Stomach (tissue), 9 donors: ENCODE results near the gene SLC10A4. TPM values are rescaled to one million over a fixed set of nuclear protein-coding genes. Genes with fewer than 3 reads are reported as not detected.

ENCODE experiments used
- DNase-seq, 2 donors: peaks; one replicate each; pipeline versions ENCODE4 v3.0.0 to v3.0.0-alpha.2; 2013 to 2019
- H3K27ac ChIP-seq, 5 donors: fragments of 200-600 bp in 4 of 5; sonication (generic) in 4 of 5; one replicate each; pipeline ENCODE4 v1.5.1; 2013 to 2019; ENCODE audit warnings: mild to moderate bottlenecking in 1 of 5, moderate library complexity in 1 of 5
- H3K27me3 ChIP-seq, 3 donors: fragments of 200-600 bp; sonication (generic); one replicate each; pipeline ENCODE4 v1.5.1; 2017 to 2019; ENCODE audit warnings: mixed run types in 1 of 3
- H3K36me3 ChIP-seq, 4 donors: fragments of 200-600 bp; sonication (generic); 1 replicate in 3 of 4; 2 replicates in 1 of 4; pipeline ENCODE4 v1.5.1; 2016 to 2019
- H3K4me1 ChIP-seq, 4 donors: fragments of 200-600 bp; sonication (generic); one replicate each; pipeline ENCODE4 v1.5.1; 2016 to 2019
- H3K4me3 ChIP-seq, 4 donors: fragments of 200-600 bp; sonication (generic) in 3 of 4; one replicate each; pipeline ENCODE4 v1.5.1; 2016 to 2019; ENCODE audit warnings: mild to moderate bottlenecking in 1 of 4
- H3K9me3 ChIP-seq, 4 donors: fragments of 200-600 bp; sonication (generic); one replicate each; pipeline ENCODE4 v1.5.1; 2016 to 2019
- CTCF ChIP-seq, 7 experiments: fragments of 450-650 bp in 4 of 7; fragments of 200-600 bp in 3 of 7; sonication (generic) in 3 of 7; IDR thresholded peaks; one replicate each; pipeline ENCODE4 v1.5.1; 2016 to 2019; ENCODE audit warnings: antibody characterized with exemption in 7 of 7, control low read depth in 2 of 7, mild to moderate bottlenecking in 1 of 7
- EP300 ChIP-seq: sonication (generic); formaldehyde crosslinking; IDR thresholded peaks from one replicate; pipeline ENCODE4 v1.6.1; 2017; ENCODE audit warnings: antibody characterized with exemption
- POLR2A ChIP-seq, 4 donors: fragments of 450-650 bp; IDR thresholded peaks; one replicate each; pipeline ENCODE4 v1.6.1; 2016; ENCODE audit warnings: antibody characterized with exemption in 4 of 4, control low read depth in 2 of 4, mild to moderate bottlenecking in 1 of 4, moderate library complexity in 1 of 4
- POLR2AphosphoS5 ChIP-seq, 3 donors: sonication (generic); formaldehyde crosslinking; IDR thresholded peaks; one replicate each; pipeline ENCODE4 v1.6.1; 2016; ENCODE audit warnings: antibody characterized with exemption in 3 of 3
- WGBS, 5 donors: extraction: QIAGEN DNeasy Blood & Tissue Kit in 3 of 5; methylation state at CpG; one replicate each; pipeline versions ENCODE4 v1.1.5 to v1.1.7; 2013 to 2018; 5-methylcytosine and 5-hydroxymethylcytosine counted together
- intact Hi-C: fragments of 100-400 bp; cut with DNase I; formaldehyde crosslinking; loops from one replicate; pipeline ENCODE4 v1.15.1; 2023; ENCODE audit warnings: low total_unique reads
- polyA plus RNA-seq, 3 donors: library from polyadenylated mRNA; stranded (reverse); fragments of 200-250 nt; gene quantifications; one replicate each; pipeline ENCODE4 v1.2.3, GENCODE V29; 2013
- total RNA-seq, 5 donors: library from RNA; depleted of rRNA; stranded (reverse); fragments of >200 nt; gene quantifications; one replicate each; pipeline versions ENCODE4 v1.1.0 to v1.2.3, GENCODE V29; 2014 to 2016
- donor health status: healthy with polysubstance abuse.
- donor health status: Bipolar disorder and iron deficiency.
- donor health status: healthy.

Gene SLC10A4
- total and polyA plus RNA-seq, 8 donors = 0.38 to 1.7 (median 0.73) TPM; not detected in 5

DNA sequence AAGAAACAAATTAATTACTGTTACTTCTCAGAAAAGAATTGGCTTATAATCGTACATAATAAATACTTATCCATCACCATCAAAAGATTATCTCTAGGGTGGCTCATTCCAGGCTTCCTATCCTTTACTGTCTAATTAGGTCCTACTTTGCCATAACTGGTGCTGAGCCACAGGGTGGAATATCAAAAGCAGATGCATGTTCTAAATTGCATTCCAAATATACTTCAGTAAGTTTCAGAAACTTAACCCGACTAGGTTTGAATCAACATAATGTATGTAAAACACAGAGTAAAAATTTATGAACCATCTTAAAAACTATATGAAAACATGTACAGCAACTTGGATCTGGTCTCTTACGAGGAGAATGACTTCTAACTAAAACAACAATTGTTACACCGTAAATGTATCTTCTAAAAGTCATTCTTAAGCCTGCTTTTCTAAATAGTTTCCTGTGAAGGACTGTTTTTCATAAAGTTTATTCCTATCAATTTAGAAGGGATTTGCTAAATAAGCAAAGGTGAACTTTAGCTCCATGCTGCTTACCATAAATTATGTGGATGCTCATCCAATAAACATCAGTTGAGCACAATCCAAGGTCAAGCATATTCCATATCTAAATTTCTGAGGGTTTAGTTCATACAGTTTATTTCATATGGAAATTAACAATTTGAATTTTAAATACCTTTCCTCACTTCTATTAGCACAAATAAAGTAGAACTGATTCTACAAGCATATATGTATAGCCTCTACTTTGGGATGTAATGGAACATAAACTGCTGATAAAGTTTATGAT is 20.3 kb downstream of the SLC10A4 start:
- intact Hi-C loops = no loop called here
- no peaks in the 10 kb centered on the region for H3K27me3 ChIP-seq
- peaks cover 0 to 89% (median 85%) of the 10 kb centered on the region in 4 donors for H3K36me3 ChIP-seq
- no peak for DNase-seq
- H3K4me3 ChIP-seq = no peak overlapping the region
- TF ChIP-seq POLR2A (IDR thresholded peaks at IDR 0.05) = no peak
- no peak for TF ChIP-seq CTCF (IDR thresholded peaks at IDR 0.05)
- TF ChIP-seq EP300 = no peak
- no peak for TF ChIP-seq POLR2AphosphoS5 (IDR thresholded peaks at IDR 0.05)
- H3K4me1 ChIP-seq = no peaks in the 10 kb centered on the region
- no peaks in the 10 kb centered on the region for H3K9me3 ChIP-seq
- H3K27ac ChIP-seq = no peak overlapping the region
- WGBS, 5 donors = 58 to 63% (median 61%) methylated on average over 4 of the region's 4 CpGs

DNA sequence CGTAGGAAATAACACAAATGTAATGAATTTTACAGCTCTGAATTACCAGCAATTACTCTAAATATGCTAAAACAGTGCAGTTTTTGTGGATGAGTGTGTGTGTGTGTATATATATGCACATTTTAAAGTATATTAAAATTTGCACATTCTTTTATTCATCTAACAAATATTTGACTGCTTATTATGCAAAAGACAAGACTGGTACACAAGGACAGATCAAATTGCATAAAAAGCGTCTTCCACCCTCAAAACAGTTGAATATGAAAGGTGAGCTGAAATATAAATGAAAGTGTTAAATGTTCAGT is 20.8 kb downstream of the SLC10A4 start:
- H3K36me3 ChIP-seq = peaks cover 2 to 89% (median 85%) of the 10 kb centered on the region in 4 donors
- no peaks in the 10 kb centered on the region for H3K4me1 ChIP-seq
- WGBS, 5 donors = 90 to 96% (median 91%) methylated on average over 2 of the region's 2 CpGs
- no peak overlapping the region for H3K27ac ChIP-seq
- no peaks in the 10 kb centered on the region for H3K27me3 ChIP-seq
- H3K9me3 ChIP-seq = no peaks in the 10 kb centered on the region
- no peak overlapping the region for H3K4me3 ChIP-seq
- TF ChIP-seq CTCF (IDR thresholded peaks at IDR 0.05) = no peak
- no peak for TF ChIP-seq POLR2A (IDR thresholded peaks at IDR 0.05)
- no peak for TF ChIP-seq POLR2AphosphoS5 (IDR thresholded peaks at IDR 0.05)
- no peak for TF ChIP-seq EP300
- intact Hi-C loops = no loop called here
- DNase-seq = no peak

DNA sequence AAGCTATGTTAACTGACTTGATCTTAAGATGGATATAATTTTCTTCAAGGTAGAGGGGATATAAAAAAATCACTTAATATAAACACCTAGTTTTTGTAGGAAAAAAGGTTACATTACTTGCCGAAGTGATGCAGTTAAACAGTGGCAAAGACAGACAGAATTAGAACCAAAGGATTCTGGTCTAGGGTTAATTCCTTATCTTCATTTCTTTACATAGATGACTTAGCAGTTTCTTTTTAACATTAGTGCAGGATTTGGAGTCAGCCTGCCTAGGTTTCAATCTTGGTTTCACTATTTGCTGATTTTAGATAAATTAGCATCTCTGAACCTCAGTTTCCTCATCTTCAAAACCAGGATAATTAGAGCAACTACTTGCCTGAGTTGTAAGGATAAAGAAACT is 21.2 kb downstream of the SLC10A4 start:
- Histone ChIP-seq H3K4me3 (no peak overlapping the region), H3K27me3 (no peaks in the 10 kb centered on the region), H3K36me3 (peaks cover 6 to 89% (median 85%) of the 10 kb centered on the region in 4 donors), H3K27ac (no peak overlapping the region), H3K4me1 (no peaks in the 10 kb centered on the region), H3K9me3 (no peaks in the 10 kb centered on the region)
- WGBS, 5 donors = 50 to 71% (median 65%) methylated on average over 1 of the region's 1 CpG
- intact Hi-C loops = no loop called here
- DNase-seq = no peak
- TF ChIP-seq CTCF (IDR thresholded peaks at IDR 0.05) (no peak), POLR2AphosphoS5 (IDR thresholded peaks at IDR 0.05) (no peak), EP300 (no peak), POLR2A (IDR thresholded peaks at IDR 0.05) (no peak)

DNA sequence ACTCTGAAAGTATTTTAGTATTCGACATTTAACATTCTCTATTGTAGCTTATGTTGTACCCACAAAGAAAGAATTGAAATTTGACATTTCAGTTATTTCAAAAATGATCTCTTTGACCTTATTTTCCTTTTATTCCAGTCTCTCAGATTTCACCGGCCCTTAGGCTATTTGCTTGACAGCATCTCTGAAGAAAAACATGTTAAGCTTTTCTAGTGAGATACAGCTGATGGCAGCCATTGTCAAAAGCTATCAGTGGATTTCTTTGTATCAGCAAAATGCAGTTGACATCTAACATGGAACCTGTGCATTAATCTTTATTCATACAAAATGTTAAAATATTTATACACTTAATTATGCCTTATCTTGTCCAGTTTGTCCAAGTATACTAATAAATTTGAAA is 23.6 kb downstream of the SLC10A4 start:
- H3K4me1 ChIP-seq = no peaks in the 10 kb centered on the region
- WGBS, 5 donors = 89 to 97% (median 93%) methylated on average over 2 of the region's 2 CpGs
- no peak for DNase-seq
- intact Hi-C loops = no loop called here
- H3K27me3 ChIP-seq = no peaks in the 10 kb centered on the region
- H3K36me3 ChIP-seq = peaks cover 22 to 89% (median 87%) of the 10 kb centered on the region in 4 donors
- H3K4me3 ChIP-seq = no peak overlapping the region
- no peak for TF ChIP-seq EP300
- no peak for TF ChIP-seq POLR2A (IDR thresholded peaks at IDR 0.05)
- no peak for TF ChIP-seq CTCF (IDR thresholded peaks at IDR 0.05)
- no peak for TF ChIP-seq POLR2AphosphoS5 (IDR thresholded peaks at IDR 0.05)
- H3K27ac ChIP-seq = no peak overlapping the region
- H3K9me3 ChIP-seq = no peaks in the 10 kb centered on the region
